Osteoblast (primary cell): ENCODE results near the gene PER2. TPM values are rescaled to one million over a fixed set of nuclear protein-coding genes. Genes with fewer than 3 reads are reported as not detected.
A peak's percentile ranks its signal among the peaks of the same experiment; 100 is the strongest.

Source experiments
- DNase-seq: peaks from one replicate; pipeline ENCODE4 v3.0.0; 2011; ENCODE audit warnings: low spot score, mixed read lengths; ENCODE audit not compliant: insufficient read length; ENCODE audit errors: missing footprints
- H2AFZ ChIP-seq: 2 replicates; pipeline ENCODE4 v1.6.0; 2011; ENCODE audit warnings: mild to moderate bottlenecking, low read length
- H3K27ac ChIP-seq: 2 replicates; pipeline ENCODE4 v1.5.1; 2011; ENCODE audit warnings: mild to moderate bottlenecking, low read depth, low read length, moderate library complexity
- H3K27me3 ChIP-seq: 2 replicates; pipeline ENCODE4 v1.6.0; 2012; ENCODE audit warnings: mild to moderate bottlenecking, control low read depth, inconsistent platforms, low read length, moderate library complexity; ENCODE audit not compliant: insufficient read depth
- H3K36me3 ChIP-seq: 2 replicates; pipeline ENCODE4 v1.5.1; 2011; ENCODE audit warnings: mild to moderate bottlenecking, low read length, control low read depth, moderate library complexity; ENCODE audit not compliant: insufficient read depth
- H3K4me1 ChIP-seq: 2 replicates; pipeline ENCODE4 v1.5.1; 2011; ENCODE audit warnings: mild to moderate bottlenecking, low read length, control low read depth, moderate library complexity; ENCODE audit not compliant: insufficient read depth
- H3K4me2 ChIP-seq: 2 replicates; pipeline ENCODE4 v1.6.0; 2011; ENCODE audit warnings: mild to moderate bottlenecking, low read length; ENCODE audit not compliant: insufficient read depth
- H3K4me3 ChIP-seq: fragments of 200-600 bp; sonication (generic); 3 replicates; pipeline ENCODE4 v1.5.1; 2012; ENCODE audit warnings: mild to moderate bottlenecking, low read length, inconsistent platforms; ENCODE audit not compliant: insufficient read depth
- H3K79me2 ChIP-seq: 2 replicates; pipeline ENCODE4 v1.6.0; 2012; ENCODE audit warnings: mild to moderate bottlenecking, low read length, control low read depth, inconsistent platforms; ENCODE audit not compliant: insufficient read depth
- H3K9me3 ChIP-seq: 2 replicates; pipeline ENCODE4 v1.5.1; 2011; ENCODE audit warnings: low read depth, low read length, control low read depth
- H4K20me1 ChIP-seq: 2 replicates; pipeline ENCODE4 v1.6.0; 2012; ENCODE audit warnings: mild to moderate bottlenecking, low read length, control low read depth; ENCODE audit not compliant: insufficient read depth
- total RNA-seq: library from RNA; depleted of rRNA; stranded (reverse); fragments of >200 nt; gene quantifications from 2 replicates; pipeline ENCODE4 v1.2.3, GENCODE V29; 2012
- TF ChIP-seq, protein P1 (sequence below): IDR thresholded peaks from 2 replicates; pipeline ENCODE4 v1.5.1; 2011; ENCODE audit warnings: mild to moderate bottlenecking, low read depth, low read length, moderate library complexity; ENCODE audit errors: extremely low read depth

Gene PER2
- total RNA-seq, 1 donor: 9.4 TPM

DNA sequence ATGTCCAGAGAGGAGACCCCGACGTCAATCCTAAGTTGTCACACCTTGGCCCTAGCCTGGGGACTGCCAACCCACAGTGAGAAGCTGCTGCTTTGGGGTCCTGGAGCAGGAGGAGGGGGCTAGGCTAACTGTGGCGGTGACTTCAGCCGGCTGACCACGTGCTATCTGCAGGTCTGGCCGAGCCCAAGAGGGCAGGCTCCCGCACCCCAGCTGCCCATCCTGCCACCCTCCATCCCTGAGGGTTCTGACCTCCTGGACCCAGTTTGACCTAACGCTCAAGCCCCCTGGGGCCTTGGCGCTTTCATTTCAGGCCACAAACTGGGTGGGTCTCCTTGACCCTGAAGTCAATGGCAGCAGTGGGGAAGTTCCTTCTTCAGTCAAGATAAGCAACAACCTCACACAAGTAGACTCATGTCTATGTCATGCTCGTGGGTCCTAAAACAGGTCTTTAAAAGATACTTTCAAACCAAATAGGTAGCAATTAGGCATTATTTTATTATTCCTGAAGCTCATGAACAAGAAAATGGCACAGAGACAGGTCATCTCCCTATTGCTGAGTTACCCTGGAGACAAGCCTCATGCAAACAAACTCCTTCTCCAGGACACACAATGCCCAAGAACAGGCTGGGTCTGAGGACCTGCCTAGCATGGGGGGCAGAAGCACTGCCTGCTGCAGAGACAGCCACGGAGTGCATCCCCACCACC is 50.8 kb downstream of the PER2 start:
- H2AFZ ChIP-seq: no peak overlapping the region
- H3K9me3 ChIP-seq: no peaks in the 10 kb centered on the region
- H3K36me3 ChIP-seq: no peaks in the 10 kb centered on the region
- no peaks in the 10 kb centered on the region for H3K79me2 ChIP-seq
- TF ChIP-seq, protein P1, sequence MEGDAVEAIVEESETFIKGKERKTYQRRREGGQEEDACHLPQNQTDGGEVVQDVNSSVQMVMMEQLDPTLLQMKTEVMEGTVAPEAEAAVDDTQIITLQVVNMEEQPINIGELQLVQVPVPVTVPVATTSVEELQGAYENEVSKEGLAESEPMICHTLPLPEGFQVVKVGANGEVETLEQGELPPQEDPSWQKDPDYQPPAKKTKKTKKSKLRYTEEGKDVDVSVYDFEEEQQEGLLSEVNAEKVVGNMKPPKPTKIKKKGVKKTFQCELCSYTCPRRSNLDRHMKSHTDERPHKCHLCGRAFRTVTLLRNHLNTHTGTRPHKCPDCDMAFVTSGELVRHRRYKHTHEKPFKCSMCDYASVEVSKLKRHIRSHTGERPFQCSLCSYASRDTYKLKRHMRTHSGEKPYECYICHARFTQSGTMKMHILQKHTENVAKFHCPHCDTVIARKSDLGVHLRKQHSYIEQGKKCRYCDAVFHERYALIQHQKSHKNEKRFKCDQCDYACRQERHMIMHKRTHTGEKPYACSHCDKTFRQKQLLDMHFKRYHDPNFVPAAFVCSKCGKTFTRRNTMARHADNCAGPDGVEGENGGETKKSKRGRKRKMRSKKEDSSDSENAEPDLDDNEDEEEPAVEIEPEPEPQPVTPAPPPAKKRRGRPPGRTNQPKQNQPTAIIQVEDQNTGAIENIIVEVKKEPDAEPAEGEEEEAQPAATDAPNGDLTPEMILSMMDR: no peak
- H3K4me2 ChIP-seq: no peak overlapping the region
- H3K4me1 ChIP-seq: no peaks in the 10 kb centered on the region
- H3K4me3 ChIP-seq: no peak overlapping the region
- no peaks in the 10 kb centered on the region for H4K20me1 ChIP-seq
- no peak overlapping the region for H3K27ac ChIP-seq
- peak; percentile 87 for DNase-seq
- peaks cover 64% of the 10 kb centered on the region for H3K27me3 ChIP-seq

DNA sequence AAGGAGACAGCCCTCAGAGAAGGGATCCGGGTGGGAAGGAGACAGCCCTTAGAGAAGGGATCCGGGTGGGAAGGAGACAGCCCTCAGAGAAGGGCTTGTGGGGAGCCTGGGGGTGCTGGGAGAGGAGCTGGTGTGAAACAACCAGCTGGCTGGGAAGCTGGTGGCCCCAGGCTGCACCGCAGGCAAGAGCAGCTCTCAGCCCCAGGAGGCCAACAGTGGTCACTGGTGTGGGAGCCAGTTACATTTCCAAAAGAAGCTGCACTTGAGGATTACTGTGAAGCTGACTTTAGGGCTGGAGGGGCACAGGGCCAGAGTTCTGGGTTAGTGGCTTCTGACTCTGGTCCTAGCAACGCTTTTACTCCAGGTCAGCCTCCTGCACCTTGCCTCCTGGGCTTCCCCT is 51.8 kb downstream of the PER2 start:
- no peaks in the 10 kb centered on the region for H3K36me3 ChIP-seq
- no peaks in the 10 kb centered on the region for H3K4me1 ChIP-seq
- H3K79me2 ChIP-seq: no peaks in the 10 kb centered on the region
- H3K4me3 ChIP-seq: no peak overlapping the region
- H3K27me3 ChIP-seq: peaks cover 69% of the 10 kb centered on the region
- TF ChIP-seq, protein P1: no peak
- no peaks in the 10 kb centered on the region for H3K9me3 ChIP-seq
- no peaks in the 10 kb centered on the region for H4K20me1 ChIP-seq
- no peak overlapping the region for H3K4me2 ChIP-seq
- no peak overlapping the region for H3K27ac ChIP-seq
- DNase-seq: no peak
- H2AFZ ChIP-seq: no peak overlapping the region

DNA sequence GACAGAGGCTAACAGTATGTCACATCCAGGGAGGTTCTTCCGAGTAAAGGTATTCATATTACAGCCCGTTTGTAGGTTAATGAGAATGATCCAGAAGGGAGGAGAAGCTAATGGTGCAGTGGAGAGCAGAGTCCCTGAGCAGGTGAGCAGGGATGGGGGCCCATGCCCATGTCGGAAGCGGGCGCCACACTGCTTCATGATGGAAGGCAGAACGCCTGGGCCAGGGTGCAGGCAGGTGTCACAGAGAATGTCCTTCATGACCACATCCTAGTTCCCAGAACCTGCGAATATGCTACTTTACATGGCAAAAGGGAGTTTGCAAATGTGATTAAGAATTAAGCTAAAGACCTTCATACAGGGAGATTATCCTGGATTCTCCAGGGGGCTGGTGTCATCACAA is 52.6 kb downstream of the PER2 start:
- peaks cover 69% of the 10 kb centered on the region for H3K27me3 ChIP-seq
- H3K36me3 ChIP-seq: no peaks in the 10 kb centered on the region
- no peak for DNase-seq
- no peaks in the 10 kb centered on the region for H3K79me2 ChIP-seq
- H3K4me1 ChIP-seq: peaks cover 4% of the 10 kb centered on the region
- no peaks in the 10 kb centered on the region for H3K9me3 ChIP-seq
- H3K4me3 ChIP-seq: no peak overlapping the region
- no peak overlapping the region for H3K4me2 ChIP-seq
- no peak overlapping the region for H2AFZ ChIP-seq
- H4K20me1 ChIP-seq: no peaks in the 10 kb centered on the region
- TF ChIP-seq, protein P1: no peak
- H3K27ac ChIP-seq: no peak overlapping the region

DNA sequence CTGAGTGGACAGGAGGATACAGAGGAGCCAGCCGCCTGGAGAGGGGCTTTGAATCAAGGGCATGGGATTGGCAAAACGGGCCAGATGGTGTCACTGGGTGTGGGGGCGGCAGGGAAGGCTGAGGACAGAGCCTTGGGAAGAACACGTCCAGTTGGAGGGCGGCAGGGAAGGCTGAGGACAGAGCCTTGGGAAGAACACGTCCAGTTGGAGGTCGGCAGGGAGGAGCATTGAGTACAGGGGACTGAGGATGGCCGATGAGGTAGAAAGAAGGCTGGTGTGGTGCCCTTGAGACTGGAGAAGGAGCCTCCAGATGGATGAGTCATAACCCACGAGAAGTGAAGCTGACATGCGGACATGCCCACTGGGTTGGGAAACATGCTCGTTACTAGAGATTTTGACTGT is 53.1 kb downstream of the PER2 start:
- Histone ChIP-seq H3K36me3 (no peaks in the 10 kb centered on the region), H3K79me2 (no peaks in the 10 kb centered on the region), H4K20me1 (no peaks in the 10 kb centered on the region), H3K27ac (no peak overlapping the region), H3K4me1 (peaks cover 4% of the 10 kb centered on the region), H3K27me3 (peaks cover 72% of the 10 kb centered on the region), H3K4me3 (no peak overlapping the region), H3K9me3 (no peaks in the 10 kb centered on the region), H2AFZ (no peak overlapping the region), H3K4me2 (no peak overlapping the region)
- DNase-seq: peak; percentile 90
- TF ChIP-seq, protein P1: no peak
